IMR-90 (cell line): ENCODE measurements around the gene ARL4A. TPM values are rescaled to one million over a fixed set of nuclear protein-coding genes. Genes with fewer than 3 reads are reported as not detected.
A peak's percentile ranks its signal among the peaks of the same experiment; 100 is the strongest.
"Not testable (repeated sequence)": the region's sequence is repeated elsewhere in the genome, so short reads cannot be mapped to it uniquely, and the experiment has no call there.

Experiments
- ATAC-seq: fragments of 200-7000 bp; cut with Tn5 transposase; 2 replicates; pipeline ENCODE4 v1.9.1; 2020; ENCODE audit warnings: low read depth, mild to moderate bottlenecking, moderate library complexity
- BruUV-seq: library from RNA; stranded (reverse); fragments of 400-500 nt; replicated peaks from 2 replicates; lab custom pipeline; 2021; lab: Mats Ljungman, UMichigan
- CTCF ChIA-PET: fragments of 300-600 bp; formaldehyde crosslinking; extraction: SDS; loops from one replicate; lab custom pipeline; 2021; ENCODE audit warnings: antibody characterized with exemption; lab: Yijun Ruan, JAX
- POLR2A ChIA-PET: fragments of 300-600 bp; sonication (Branson Sonifier 250); formaldehyde crosslinking; loops from one replicate; lab custom pipeline; 2022; ENCODE audit warnings: antibody characterized with exemption; ENCODE audit not compliant: unreplicated experiment; lab: Charles Lee
- DNase-seq: peaks from one replicate; pipeline ENCODE4 v3.0.0; 2013
- H2AFZ ChIP-seq: replicated peaks from 2 replicates; pipeline ENCODE3; 2013; ENCODE audit warnings: low read length, mild to moderate bottlenecking; ENCODE audit not compliant: poor library complexity
- H2AK5ac ChIP-seq: 2 replicates; pipeline ENCODE4 v1.6.1; 2013; ENCODE audit warnings: low read depth, low read length, inconsistent platforms
- H2AK9ac ChIP-seq: replicated peaks from 2 replicates; pipeline ENCODE3; 2013; ENCODE audit warnings: mild to moderate bottlenecking, low read depth, low read length, moderate library complexity; ENCODE audit not compliant: poor library complexity
- H2BK120ac ChIP-seq: 2 replicates; pipeline ENCODE4 v1.6.1; 2013; ENCODE audit warnings: low read depth, low read length, inconsistent platforms
- H2BK15ac ChIP-seq: 3 replicates; pipeline ENCODE4 v1.6.1; 2013; ENCODE audit warnings: low read depth, low read length, inconsistent platforms
- H2BK20ac ChIP-seq: 2 replicates; pipeline ENCODE4 v1.6.1; 2013; ENCODE audit warnings: low read depth, mild to moderate bottlenecking, inconsistent platforms, low read length, moderate library complexity
- H2BK5ac ChIP-seq: 2 replicates; pipeline ENCODE4 v1.6.1; 2013; ENCODE audit warnings: mild to moderate bottlenecking, low read depth, low read length, inconsistent platforms; ENCODE audit not compliant: poor library complexity, severe bottlenecking
- H3K14ac ChIP-seq: replicated peaks from 2 replicates; pipeline ENCODE4 v1.6.1; 2013; ENCODE audit warnings: low read depth, low read length, inconsistent platforms
- H3K18ac ChIP-seq: 2 replicates; pipeline ENCODE4 v1.6.1; 2013; ENCODE audit warnings: low read depth, low read length, control low read depth
- H3K23ac ChIP-seq: 2 replicates; pipeline ENCODE4 v1.6.1; 2013; ENCODE audit warnings: low read depth, low read length, inconsistent platforms
- H3K27ac ChIP-seq: 2 replicates; pipeline ENCODE4 v1.5.1; 2013; ENCODE audit warnings: mild to moderate bottlenecking, control low read depth, low read length; ENCODE audit not compliant: insufficient read depth
- H3K27me3 ChIP-seq: 2 replicates; pipeline ENCODE4 v1.6.1; 2013; ENCODE audit warnings: low read length; ENCODE audit not compliant: control insufficient read depth, insufficient read depth
- H3K36me3 ChIP-seq: 2 replicates; pipeline ENCODE4 v1.6.1; 2013; ENCODE audit warnings: low read length, mixed read lengths; ENCODE audit not compliant: control insufficient read depth, insufficient read depth
- H3K4ac ChIP-seq: 2 replicates; pipeline ENCODE4 v1.6.1; 2013; ENCODE audit warnings: low read depth, low read length, inconsistent platforms
- H3K4me1 ChIP-seq: 2 replicates; pipeline ENCODE4 v1.6.1; 2013; ENCODE audit warnings: low read length, mixed read lengths; ENCODE audit not compliant: control insufficient read depth, insufficient read depth
- H3K4me2 ChIP-seq: 2 replicates; pipeline ENCODE4 v1.6.1; 2013; ENCODE audit warnings: low read depth, mild to moderate bottlenecking, control low read depth, low read length, moderate library complexity
- H3K4me3 ChIP-seq: 2 replicates; pipeline ENCODE4 v1.5.1; 2013; ENCODE audit warnings: low read depth, mild to moderate bottlenecking, control low read depth, low read length, moderate library complexity; ENCODE audit not compliant: insufficient read depth
- H3K56ac ChIP-seq: 2 replicates; pipeline ENCODE4 v1.6.1; 2013; ENCODE audit warnings: low read length, inconsistent platforms; ENCODE audit not compliant: insufficient read depth; ENCODE audit errors: extremely low read depth
- H3K79me1 ChIP-seq, 2 experiments: 2 replicates each; pipeline ENCODE4 v1.6.1; 2013; ENCODE audit warnings: low read length in 2 of 2, inconsistent platforms in 1 of 2, low read depth in 1 of 2
- H3K9ac ChIP-seq: 2 replicates; pipeline ENCODE4 v1.6.1; 2013; ENCODE audit warnings: low read depth, low read length, control low read depth
- H3K9me1 ChIP-seq: 2 replicates; pipeline ENCODE4 v1.6.1; 2013; ENCODE audit warnings: low read length, inconsistent platforms; ENCODE audit not compliant: insufficient read depth
- H3K9me3 ChIP-seq: 2 replicates; pipeline ENCODE4 v1.6.1; 2013; ENCODE audit warnings: low read length; ENCODE audit not compliant: control insufficient read depth, insufficient read depth
- H4K20me1 ChIP-seq: 2 replicates; pipeline ENCODE4 v1.6.1; 2013; ENCODE audit warnings: low read length, inconsistent platforms; ENCODE audit not compliant: insufficient read depth
- H4K5ac ChIP-seq: 2 replicates; pipeline ENCODE4 v1.6.1; 2013; ENCODE audit warnings: mild to moderate bottlenecking, low read depth, low read length, control low read depth
- H4K8ac ChIP-seq, 2 experiments: 2 replicates each; pipeline ENCODE4 v1.6.1; 2013; ENCODE audit warnings: low read depth in 2 of 2, low read length in 2 of 2, control low read depth in 1 of 2, inconsistent platforms in 1 of 2
- H4K91ac ChIP-seq: 2 replicates; pipeline ENCODE4 v1.6.1; 2013; ENCODE audit warnings: low read depth, low read length, inconsistent platforms; ENCODE audit not compliant: insufficient read depth
- WGBS, 2 experiments: methylation state at CpG; one replicate each; pipeline versions ENCODE4 v1.1.5 to v1.1.7; 2013; ENCODE audit warnings: missing lambda C conversion rate in 2 of 2; ENCODE audit not compliant: insufficient read length in 1 of 2; ENCODE audit errors: extremely low coverage in 2 of 2; 5-methylcytosine and 5-hydroxymethylcytosine counted together
- dilution Hi-C: fragments of 300-500 bp; cut with HindIII; formaldehyde crosslinking; loops from one replicate; pipeline ENCODE4 v1.14.3; 2018; ENCODE audit warnings: low sequenced_read_pairs; ENCODE audit not compliant: unreplicated experiment
- in situ Hi-C: fragments of 300-500 bp; cut with MboI; formaldehyde crosslinking; loops from 3 replicates; pipeline ENCODE4 v1.14.3; 2019; ENCODE audit warnings: low sequenced_read_pairs, inconsistent platforms, mixed read lengths
- intact Hi-C: fragments of 100-400 bp; cut with micrococcal nuclease; formaldehyde crosslinking; loops from 2 replicates; pipeline ENCODE4 v1.10.0; 2022
- polyA plus RNA-seq, 3 experiments: library from polyadenylated mRNA; depleted of rRNA; stranded (reverse); fragments of >200 nt; gene quantifications; 2 replicates each; pipeline ENCODE4 v1.2.3, GENCODE V29; 2012; ENCODE audit warnings: low replicate concordance in 1 of 3
- total RNA-seq: library from RNA; depleted of rRNA; stranded (reverse); fragments of >200 nt; gene quantifications from 2 replicates; pipeline ENCODE4 v1.2.3, GENCODE V29; 2012

The ARL4A gene
- total and polyA plus RNA-seq, 2 of the 4 experiments (the other 2 are of a cell fraction), result 13.7 to 22.4 TPM

DNA sequence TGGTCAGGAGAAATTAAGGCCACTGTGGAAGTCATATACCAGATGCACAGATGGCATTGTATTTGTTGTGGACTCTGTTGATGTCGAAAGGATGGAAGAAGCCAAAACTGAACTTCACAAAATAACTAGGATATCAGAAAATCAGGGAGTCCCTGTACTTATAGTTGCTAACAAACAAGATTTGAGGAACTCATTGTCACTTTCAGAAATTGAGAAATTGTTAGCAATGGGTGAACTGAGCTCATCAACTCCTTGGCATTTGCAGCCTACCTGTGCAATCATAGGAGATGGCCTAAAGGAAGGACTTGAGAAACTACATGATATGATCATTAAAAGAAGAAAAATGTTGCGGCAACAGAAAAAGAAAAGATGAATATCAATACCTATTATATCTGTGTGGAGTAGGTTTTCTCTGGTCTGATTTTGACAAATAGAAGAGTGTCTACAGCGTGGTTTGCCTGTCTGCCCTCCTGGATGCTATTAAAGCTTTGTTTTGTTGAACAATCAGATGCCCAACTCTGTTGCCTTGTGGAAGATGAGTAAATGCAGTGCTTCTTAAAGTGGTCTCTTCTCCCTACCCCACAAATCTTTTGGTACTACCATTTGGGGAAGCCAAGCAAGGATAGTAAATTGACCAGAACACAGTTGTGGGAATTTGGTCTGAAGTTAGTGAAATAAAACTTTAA is 1.2 kb downstream of the ARL4A start:
- H3K4me3 ChIP-seq, H3K23ac ChIP-seq, H2BK20ac ChIP-seq, DNase-seq, H3K27me3 ChIP-seq, H3K9me3 ChIP-seq, BruUV-seq, H4K20me1 ChIP-seq, H2BK15ac ChIP-seq, H4K8ac ChIP-seq, H2BK5ac ChIP-seq, H2AK5ac ChIP-seq, H3K27ac ChIP-seq, H3K9me1 ChIP-seq, ATAC-seq, dilution Hi-C loops, H3K18ac ChIP-seq, H2BK120ac ChIP-seq, H4K91ac ChIP-seq, H3K4me1 ChIP-seq, H3K4ac ChIP-seq, POLR2A ChIA-PET, H4K5ac ChIP-seq, H2AK9ac ChIP-seq, H3K56ac ChIP-seq, H2AFZ ChIP-seq, H3K36me3 ChIP-seq, H3K9ac ChIP-seq, H3K14ac ChIP-seq: not testable (repeated sequence)
- CTCF ChIA-PET, result interaction anchor here (0.5 to 3.1 kb wide), 2 partner anchors 338 to 427 kb away, joined by 7 to 27 read pairs; no protein-coding TSS in a partner anchor
- no CpG with 5 or more reads among the region's 3 CpGs for WGBS, 2 experiments
- in situ Hi-C loops, result loop anchor here (25.0 kb wide), 1 partner anchor 424 kb away; no protein-coding TSS in a partner anchor
- Histone ChIP-seq H3K79me1 (peaks cover 11 to 24% of the 10 kb centered on the region in 2 experiments), H3K4me2 (peak overlapping the region; percentile 18; the same call in 1 of the 2 replicates)
- intact Hi-C loops, result loop anchor here (5.0 kb wide), 4 partner anchors 69 to 509 kb away; no protein-coding TSS in a partner anchor
